Esophagus (tissue), 2 donors: ENCODE results near the gene GPX7. TPM values are rescaled to one million over a fixed set of nuclear protein-coding genes. Genes with fewer than 3 reads are reported as not detected.
"Not testable (repeated sequence)": the region's sequence is repeated elsewhere in the genome, so short reads cannot be mapped to it uniquely, and the experiment has no call there.

Experiments used
- H3K27ac ChIP-seq, 2 donors: one replicate each; pipeline ENCODE4 v1.5.1; 2013; ENCODE audit warnings: low read depth in 2 of 2, mild to moderate bottlenecking in 2 of 2, inconsistent platforms in 1 of 2, low read length in 1 of 2, moderate library complexity in 1 of 2
- H3K27me3 ChIP-seq, 2 donors: one replicate each; pipeline ENCODE4 v1.6.1; 2013; ENCODE audit warnings: low read length in 2 of 2, control low read depth in 1 of 2, mild to moderate bottlenecking in 1 of 2; ENCODE audit not compliant: insufficient read depth in 2 of 2, control insufficient read depth in 1 of 2
- H3K36me3 ChIP-seq, 2 donors: one replicate each; pipeline ENCODE4 v1.6.1; 2013; ENCODE audit warnings: low read length in 1 of 2; ENCODE audit not compliant: control insufficient read depth in 2 of 2, insufficient read depth in 2 of 2
- H3K4me1 ChIP-seq, 2 donors: one replicate each; pipeline ENCODE4 v1.6.1; 2013; ENCODE audit warnings: low read length in 1 of 2; ENCODE audit not compliant: control insufficient read depth in 2 of 2, insufficient read depth in 2 of 2
- H3K4me3 ChIP-seq, 2 donors: one replicate each; pipeline ENCODE4 v1.5.1; 2013; ENCODE audit warnings: low read length in 2 of 2, mild to moderate bottlenecking in 2 of 2, low read depth in 1 of 2, moderate library complexity in 1 of 2
- H3K9me3 ChIP-seq, 2 donors: one replicate each; pipeline ENCODE4 v1.6.1; 2013; ENCODE audit warnings: mild to moderate bottlenecking in 2 of 2, low read depth in 1 of 2, low read length in 1 of 2, moderate library complexity in 1 of 2; ENCODE audit not compliant: control insufficient read depth in 2 of 2, insufficient read depth in 1 of 2
- WGBS, 2 donors: extraction: QIAGEN DNeasy Blood & Tissue Kit; methylation state at CpG; one replicate each; pipeline ENCODE4 v1.1.7; 2013; 5-methylcytosine and 5-hydroxymethylcytosine counted together
- polyA plus RNA-seq, 2 donors: library from polyadenylated mRNA; stranded (reverse); fragments of 200-250 nt; gene quantifications; one replicate each; pipeline ENCODE4 v1.2.3, GENCODE V29; 2013
- donor health status: healthy with polysubstance abuse.
- donor health status: Bipolar disorder and iron deficiency.

Gene GPX7
- polyA plus RNA-seq, 2 donors, result 2.4 to 3.8 TPM

- Histone ChIP-seq H3K27me3 (no peaks in the 10 kb centered on the region), H3K4me1 (no peaks in the 10 kb centered on the region), H3K36me3 (no peaks in the 10 kb centered on the region), H3K4me3 (no peak overlapping the region), H3K9me3 (no peaks in the 10 kb centered on the region), H3K27ac (no peak overlapping the region)
- 87% methylated on average over 3 of the region's 3 CpGs for WGBS, 2 donors
Observed at GRCh38 chr1:52562766-52563165, 39.4 kb upstream of the GPX7 start.

DNA sequence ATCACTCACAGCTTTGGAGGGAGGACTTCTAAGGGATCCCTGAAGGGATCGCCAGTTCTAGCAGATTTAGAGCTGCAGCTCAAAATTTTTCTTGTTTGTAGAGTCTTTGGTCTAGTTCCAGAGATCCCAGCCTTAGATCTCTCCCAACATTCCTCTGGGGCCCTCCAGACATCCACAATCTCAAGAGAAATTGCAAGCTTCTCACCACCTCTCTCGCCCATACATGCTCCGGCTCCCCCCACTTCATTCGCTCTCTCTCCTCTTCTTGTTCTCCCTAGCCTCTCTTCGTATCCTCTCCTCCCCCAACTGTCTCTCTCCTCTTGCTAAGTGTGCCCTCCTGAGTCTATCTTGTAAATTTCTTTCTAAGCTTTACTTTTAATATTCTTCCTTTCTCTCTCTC, 34.2 kb upstream of the GPX7 start:
- no peak overlapping the region for H3K4me3 ChIP-seq
- no peaks in the 10 kb centered on the region for H3K9me3 ChIP-seq
- H3K4me1 ChIP-seq, result no peaks in the 10 kb centered on the region
- no peak overlapping the region for H3K27ac ChIP-seq
- no peaks in the 10 kb centered on the region for H3K36me3 ChIP-seq
- no peaks in the 10 kb centered on the region for H3K27me3 ChIP-seq
- WGBS, 2 donors, result 50 to 51% methylated on average over 5 of the region's 5 CpGs

DNA sequence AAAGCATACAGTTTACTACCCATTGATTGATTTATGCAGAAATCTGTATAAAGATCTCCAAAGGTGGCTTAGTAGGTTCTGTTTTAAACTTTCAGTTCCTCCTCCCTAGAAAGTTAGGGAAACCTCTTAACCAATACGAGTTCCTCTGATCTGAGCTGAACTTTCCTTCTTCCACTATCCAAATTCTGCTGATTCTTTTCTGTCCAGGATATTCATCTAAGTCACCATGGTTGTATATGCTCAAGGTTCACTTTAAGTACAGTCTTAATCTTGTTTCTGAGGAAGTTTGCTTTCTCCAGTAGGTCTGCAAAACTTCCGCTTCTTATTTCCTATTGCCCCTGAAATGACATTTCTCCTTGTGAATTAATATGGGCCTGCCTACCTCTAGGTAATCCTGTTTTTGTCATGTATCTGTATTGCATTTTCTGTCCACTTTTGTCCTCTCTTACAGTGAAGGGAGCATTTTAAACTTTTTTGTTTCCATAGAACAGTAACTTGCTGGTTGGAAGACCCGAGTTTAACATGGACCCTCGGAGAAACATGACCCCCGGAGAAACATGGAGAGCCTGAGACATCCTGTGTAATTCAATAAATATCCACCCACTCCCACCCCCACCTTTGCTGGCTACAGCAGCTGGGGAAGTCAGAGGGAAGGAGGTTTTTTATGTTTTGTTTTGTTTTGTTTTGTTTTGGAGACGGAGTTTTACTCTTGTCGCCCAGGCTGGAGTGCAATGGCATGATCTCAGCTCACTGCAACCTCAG, 32.5 kb upstream of the GPX7 start:
- H3K27ac ChIP-seq, result no peak overlapping the region
- no peaks in the 10 kb centered on the region for H3K27me3 ChIP-seq
- no peaks in the 10 kb centered on the region for H3K4me1 ChIP-seq
- 57 to 68% methylated on average over 7 of the region's 7 CpGs for WGBS, 2 donors
- H3K4me3 ChIP-seq, result no peak overlapping the region
- H3K36me3 ChIP-seq, result no peaks in the 10 kb centered on the region
- H3K9me3 ChIP-seq, result no peaks in the 10 kb centered on the region

DNA sequence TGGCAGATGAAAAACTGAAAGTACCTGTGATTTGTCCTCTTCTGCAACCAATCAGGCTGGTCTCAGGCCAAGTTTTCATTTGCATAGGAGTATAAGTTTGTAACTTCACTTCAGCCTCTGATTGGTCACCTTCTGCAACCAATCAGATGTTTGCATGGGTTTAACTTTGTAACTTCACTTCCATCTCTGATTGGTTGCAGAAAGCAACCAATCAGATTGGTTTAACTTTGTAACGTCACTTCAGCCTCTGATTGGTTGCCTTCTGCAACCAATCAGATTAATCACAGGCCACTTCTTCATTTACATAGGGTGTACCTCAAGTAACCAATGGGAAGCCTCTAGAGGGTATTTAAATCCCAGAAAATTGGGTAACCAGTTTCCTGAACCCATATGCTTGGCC, 30.4 kb upstream of the GPX7 start:
- WGBS, 2 donors, result 86 to 89% methylated on average over 1 of the region's 1 CpG
- Histone ChIP-seq H3K9me3 (no peaks in the 10 kb centered on the region), H3K27me3 (no peaks in the 10 kb centered on the region), H3K4me3 (no peak overlapping the region), H3K4me1 (no peaks in the 10 kb centered on the region), H3K27ac (no peak overlapping the region), H3K36me3 (no peaks in the 10 kb centered on the region)

GRCh38 chr1:52572387-52572786, 29.8 kb upstream of the GPX7 start:
- H3K27ac ChIP-seq, result no peak overlapping the region
- no peaks in the 10 kb centered on the region for H3K4me1 ChIP-seq
- no peaks in the 10 kb centered on the region for H3K9me3 ChIP-seq
- H3K27me3 ChIP-seq, result no peaks in the 10 kb centered on the region
- H3K4me3 ChIP-seq, result no peak overlapping the region
- H3K36me3 ChIP-seq, result no peaks in the 10 kb centered on the region
- 94 to 97% methylated on average over 4 of the region's 4 CpGs for WGBS, 2 donors

DNA sequence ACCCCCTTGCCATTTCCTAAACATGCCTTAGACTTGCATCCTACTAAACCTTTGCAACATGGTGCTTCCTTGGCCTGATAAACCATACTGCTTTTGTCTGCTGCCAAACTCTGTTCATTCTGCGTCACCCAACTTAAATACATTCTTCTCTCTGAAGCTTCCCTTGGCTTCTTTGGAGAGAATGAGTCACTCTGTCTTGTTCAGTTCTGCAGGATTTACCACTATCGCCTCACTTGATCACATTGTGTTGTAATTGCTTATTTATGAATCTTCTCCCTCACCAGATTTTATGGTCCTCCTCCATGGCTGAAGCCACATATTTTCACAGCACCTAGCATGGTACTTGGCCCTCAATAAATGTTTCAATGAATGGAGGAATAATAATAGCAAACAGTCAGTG, 27.6 kb upstream of the GPX7 start:
- Histone ChIP-seq H3K36me3 (no peaks in the 10 kb centered on the region), H3K27ac (peak overlapping the region in 1 of 2 donors; percentile 7), H3K4me1 (no peaks in the 10 kb centered on the region), H3K9me3 (no peaks in the 10 kb centered on the region), H3K4me3 (no peak overlapping the region), H3K27me3 (no peaks in the 10 kb centered on the region)
- WGBS, 2 donors, result 25 to 53% methylated on average over 2 of the region's 2 CpGs

GRCh38 chr1:52576074-52576473, 26.1 kb upstream of the GPX7 start:
- no peak overlapping the region for H3K4me3 ChIP-seq
- no peaks in the 10 kb centered on the region for H3K36me3 ChIP-seq
- H3K4me1 ChIP-seq, result no peaks in the 10 kb centered on the region
- no peaks in the 10 kb centered on the region for H3K27me3 ChIP-seq
- no peak overlapping the region for H3K27ac ChIP-seq
- 96 to 98% methylated on average over 1 of the region's 1 CpG for WGBS, 2 donors
- H3K9me3 ChIP-seq, result no peaks in the 10 kb centered on the region

DNA sequence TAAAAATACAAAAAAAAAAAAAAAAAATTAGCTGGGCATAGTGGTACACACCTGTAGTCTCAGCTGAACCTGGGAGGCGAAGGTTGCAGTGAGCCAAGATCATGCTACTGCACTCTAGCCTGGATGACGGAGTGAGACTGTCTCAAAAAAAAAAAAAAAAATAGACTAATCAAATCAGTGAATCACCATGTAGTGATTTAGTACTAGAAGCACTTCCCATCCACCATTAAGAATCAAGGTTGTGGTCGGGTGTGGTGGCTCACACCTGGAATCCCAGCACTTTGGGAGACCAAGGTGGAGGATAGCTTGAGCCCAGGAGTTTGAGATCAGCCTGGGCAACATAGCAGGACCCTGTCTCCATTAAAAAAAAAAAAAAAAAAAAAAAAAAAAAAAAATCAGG, 24.1 kb upstream of the GPX7 start:
- H3K27ac ChIP-seq, H3K27me3 ChIP-seq, H3K4me3 ChIP-seq, H3K4me1 ChIP-seq, H3K9me3 ChIP-seq, H3K36me3 ChIP-seq: not testable (repeated sequence)
- 94 to 96% methylated on average over 3 of the region's 3 CpGs for WGBS, 2 donors

GRCh38 chr1:52579415-52579814, 22.8 kb upstream of the GPX7 start:
- no peaks in the 10 kb centered on the region for H3K36me3 ChIP-seq
- no peak overlapping the region for H3K27ac ChIP-seq
- H3K4me1 ChIP-seq, result no peaks in the 10 kb centered on the region
- H3K4me3 ChIP-seq, result no peak overlapping the region
- 40 to 59% methylated on average over 2 of the region's 2 CpGs for WGBS, 2 donors
- no peaks in the 10 kb centered on the region for H3K27me3 ChIP-seq
- no peaks in the 10 kb centered on the region for H3K9me3 ChIP-seq

- WGBS, 2 donors, result 90 to 95% methylated on average over 3 of the region's 3 CpGs
- Histone ChIP-seq H3K4me3 (no peak overlapping the region), H3K4me1 (no peaks in the 10 kb centered on the region), H3K27ac (no peak overlapping the region), H3K9me3 (no peaks in the 10 kb centered on the region), H3K27me3 (no peaks in the 10 kb centered on the region), H3K36me3 (no peaks in the 10 kb centered on the region)
Observed at GRCh38 chr1:52580283-52580682, 21.9 kb upstream of the GPX7 start.
